GM12891 (cell line): ENCODE data around the gene GJC2.

Experiments
- POLR2A ChIP-seq: IDR thresholded peaks from 2 replicates; pipeline ENCODE4 v1.6.1; 2011; ENCODE audit warnings: low read depth, low read length, control low read depth
- TAF1 ChIP-seq: IDR thresholded peaks from 2 replicates; pipeline ENCODE4 v1.6.1; 2011; ENCODE audit warnings: low read depth, low read length, control low read depth

GRCh38 chr1:228142155-228142691 lies 7.5 kb upstream of the GJC2 start:
- no peak for TF ChIP-seq POLR2A
- TF ChIP-seq TAF1: no peak
